H1 (cell line): Measurements from ENCODE around the gene ULK3. TPM values are rescaled to one million over a fixed set of nuclear protein-coding genes. Genes with fewer than 3 reads are reported as not detected.

Experiments
- CTCF ChIA-PET: fragments of 300-600 bp; sonication (Branson Sonifier 250); formaldehyde crosslinking; loops from one replicate; lab custom pipeline; 2021; ENCODE audit not compliant: partially characterized antibody; lab: Charles Lee
- POLR2A ChIA-PET: fragments of 300-600 bp; sonication (Branson Sonifier 250); formaldehyde crosslinking; loops from one replicate; lab custom pipeline; 2021; ENCODE audit warnings: inconsistent platforms; ENCODE audit not compliant: partially characterized antibody; lab: Charles Lee
- DNase-seq, 2 experiments: peaks; one replicate each; pipeline versions ENCODE4 v3.0.0 to v3.0.0-alpha.2; 2010 to 2022; ENCODE audit warnings: low spot score in 2 of 2, low read depth in 1 of 2, mixed read lengths in 1 of 2
- FAIRE-seq: peaks from 2 replicates; lab custom pipeline; 2011; peaks lifted over from hg19 to GRCh38; lab: Jason Lieb, UNC
- H2AFZ ChIP-seq: 2 replicates; pipeline ENCODE4 v1.8.1; 2012; ENCODE audit warnings: low read length, inconsistent platforms
- H2AK5ac ChIP-seq: 2 replicates; pipeline ENCODE4 v1.6.1; 2013; ENCODE audit warnings: low read depth, low read length
- H2BK120ac ChIP-seq: replicated peaks from 2 replicates; pipeline ENCODE3; 2013; ENCODE audit warnings: low read depth, low read length, inconsistent platforms
- H2BK12ac ChIP-seq: 2 replicates; pipeline ENCODE4 v1.6.1; 2013; ENCODE audit warnings: low read depth, low read length
- H2BK15ac ChIP-seq: 2 replicates; pipeline ENCODE4 v1.6.1; 2013; ENCODE audit warnings: low read length
- H2BK20ac ChIP-seq: 2 replicates; pipeline ENCODE4 v1.6.1; 2013; ENCODE audit warnings: low read length
- H2BK5ac ChIP-seq: 2 replicates; pipeline ENCODE4 v1.6.1; 2013; ENCODE audit warnings: low read depth, low read length
- H3K14ac ChIP-seq: 2 replicates; pipeline ENCODE4 v1.6.1; 2013; ENCODE audit warnings: inconsistent platforms; ENCODE audit not compliant: insufficient read length
- H3K18ac ChIP-seq: 2 replicates; pipeline ENCODE4 v1.6.1; 2013; ENCODE audit warnings: low read length; ENCODE audit errors: extremely low read depth
- H3K23ac ChIP-seq: 2 replicates; pipeline ENCODE4 v1.6.1; 2013; ENCODE audit warnings: inconsistent platforms; ENCODE audit not compliant: insufficient read length
- H3K23me2 ChIP-seq: 2 replicates; pipeline ENCODE4 v1.6.1; 2013; ENCODE audit warnings: low read depth, low read length
- H3K27ac ChIP-seq: 2 replicates; pipeline ENCODE4 v1.6.1; 2011; ENCODE audit warnings: low read depth, low read length, inconsistent platforms
- H3K27me3 ChIP-seq, 4 experiments: replicated peaks in 1 of 4; 1 replicate in 1 of 4; 2 replicates in 3 of 4; pipeline versions ENCODE4 v1.6.1 to v1.8.1; 2011 to 2013; ENCODE audit warnings: low read length in 3 of 4, mild to moderate bottlenecking in 3 of 4, inconsistent platforms in 2 of 4, mixed read lengths in 2 of 4, moderate library complexity in 1 of 4; ENCODE audit not compliant: control insufficient read depth in 3 of 4, insufficient read depth in 3 of 4; ENCODE audit errors: extremely low read depth in 1 of 4
- H3K36me3 ChIP-seq, 4 experiments: 2 replicates each; pipeline versions ENCODE4 v1.6.1 to v1.8.1; 2011 to 2013; ENCODE audit warnings: mild to moderate bottlenecking in 4 of 4, low read length in 3 of 4, moderate library complexity in 2 of 4, control low read depth in 1 of 4, inconsistent platforms in 1 of 4; ENCODE audit not compliant: insufficient read depth in 4 of 4, control insufficient read depth in 2 of 4
- H3K4ac ChIP-seq: replicated peaks from 2 replicates; pipeline ENCODE3; 2013; ENCODE audit warnings: low read length, low read depth, mixed read lengths, inconsistent platforms; ENCODE audit not compliant: insufficient read length
- H3K4me1 ChIP-seq, 4 experiments: replicated peaks in 1 of 4; 1 replicate in 1 of 4; 2 replicates in 3 of 4; pipeline versions ENCODE4 v1.6.1 to v1.8.1; 2011 to 2013; ENCODE audit warnings: low read length in 3 of 4, inconsistent platforms in 2 of 4, mixed read lengths in 1 of 4; ENCODE audit not compliant: insufficient read depth in 4 of 4, control insufficient read depth in 3 of 4
- H3K4me2 ChIP-seq, 2 experiments: 2 replicates each; pipeline versions ENCODE4 v1.6.1 to v1.8.1; 2011 to 2013; ENCODE audit warnings: low read depth in 2 of 2, low read length in 2 of 2, control low read depth in 1 of 2, inconsistent platforms in 1 of 2, mild to moderate bottlenecking in 1 of 2; ENCODE audit not compliant: insufficient read depth in 1 of 2
- H3K4me3 ChIP-seq, 4 experiments: fragments of 200-600, 300-600 bp in 1 of 4; sonication (generic), shearing (Covaris generic), sonication (Bioruptor Twin) in 1 of 4; 2 replicates each; pipeline versions ENCODE4 v1.5.1 to v1.8.1; 2011 to 2016; ENCODE audit warnings: low read length in 4 of 4, low read depth in 3 of 4, control low read depth in 2 of 4, inconsistent platforms in 2 of 4, mild to moderate bottlenecking in 2 of 4, mixed read lengths in 1 of 4, moderate library complexity in 1 of 4; ENCODE audit not compliant: insufficient read depth in 2 of 4; ENCODE audit errors: extremely low read depth in 1 of 4
- H3K56ac ChIP-seq: replicated peaks from 2 replicates; pipeline ENCODE3; 2013; ENCODE audit warnings: low read depth, mild to moderate bottlenecking, mixed read lengths, low read length, inconsistent platforms; ENCODE audit not compliant: insufficient read length
- H3K79me1 ChIP-seq: 2 replicates; pipeline ENCODE4 v1.6.1; 2013; ENCODE audit warnings: low read depth, low read length, control low read depth
- H3K79me2 ChIP-seq, 2 experiments: 2 replicates each; pipeline versions ENCODE4 v1.6.1 to v1.8.1; 2012 to 2013; ENCODE audit warnings: low read length in 2 of 2, mild to moderate bottlenecking in 2 of 2, inconsistent platforms in 1 of 2; ENCODE audit not compliant: insufficient read depth in 2 of 2, control insufficient read depth in 1 of 2
- H3K9ac ChIP-seq, 4 experiments: replicated peaks in 1 of 4; 1 replicate in 1 of 4; 2 replicates in 3 of 4; pipeline versions ENCODE4 v1.6.1 to v1.8.1; 2011 to 2013; ENCODE audit warnings: low read depth in 3 of 4, low read length in 3 of 4, control low read depth in 2 of 4, mild to moderate bottlenecking in 2 of 4, moderate library complexity in 2 of 4, inconsistent platforms in 1 of 4; ENCODE audit errors: extremely low read depth in 1 of 4
- H3K9me3 ChIP-seq, 2 experiments: 2 replicates each; pipeline versions ENCODE4 v1.6.1 to v1.8.1; 2012 to 2013; ENCODE audit warnings: mild to moderate bottlenecking in 2 of 2, moderate library complexity in 2 of 2, control low read depth in 1 of 2, inconsistent platforms in 1 of 2, low read depth in 1 of 2, low read length in 1 of 2, mixed read lengths in 1 of 2; ENCODE audit not compliant: insufficient read depth in 2 of 2
- H4K20me1 ChIP-seq, 2 experiments: replicated peaks in 1 of 2; 2 replicates each; pipeline versions ENCODE3 to v1.8.1; 2011 to 2013; ENCODE audit warnings: inconsistent platforms in 2 of 2, low read length in 2 of 2, mild to moderate bottlenecking in 1 of 2; ENCODE audit not compliant: insufficient read depth in 2 of 2, control insufficient read depth in 1 of 2
- H4K5ac ChIP-seq: 2 replicates; pipeline ENCODE4 v1.6.1; 2013; ENCODE audit warnings: low read length, low read depth, mixed read lengths, inconsistent platforms; ENCODE audit not compliant: insufficient read length
- H4K8ac ChIP-seq: 2 replicates; pipeline ENCODE4 v1.8.0; 2013; ENCODE audit warnings: mild to moderate bottlenecking, moderate library complexity, low read length, inconsistent platforms; ENCODE audit not compliant: insufficient read depth; ENCODE audit errors: extremely low read depth
- H4K91ac ChIP-seq: replicated peaks from 2 replicates; pipeline ENCODE3; 2013; ENCODE audit warnings: low read length, mixed read lengths, inconsistent platforms; ENCODE audit not compliant: insufficient read length
- CBX8 ChIP-seq: fragments of 300-800, 300-1000 bp; sonication (generic); IDR thresholded peaks from 2 replicates; pipeline ENCODE4 v1.7.1; 2016; ENCODE audit warnings: low read depth, low read length, borderline replicate concordance
- CTCF ChIP-seq, 3 experiments: IDR thresholded peaks; 1 replicate in 2 of 3; 2 replicates in 1 of 3; pipeline versions ENCODE4 v1.5.1 to v1.6.1; 2011; ENCODE audit warnings: low read length in 3 of 3, mild to moderate bottlenecking in 3 of 3, inconsistent platforms in 2 of 3, low read depth in 1 of 3, moderate library complexity in 1 of 3; ENCODE audit not compliant: insufficient read depth in 1 of 3; ENCODE audit errors: control extremely low read depth in 1 of 3
- KDM1A ChIP-seq: fragments of 200-600, 300-600 bp; sonication (generic); IDR thresholded peaks from 2 replicates; pipeline ENCODE4 v1.7.1; 2016; ENCODE audit warnings: mild to moderate bottlenecking, low read length, borderline replicate concordance
- RAD21 ChIP-seq, 2 experiments: IDR thresholded peaks in 1 of 2; conservative IDR thresholded peaks in 1 of 2; 2 replicates each; pipeline ENCODE4 v1.6.1; 2011; ENCODE audit warnings: low read depth in 2 of 2, low read length in 2 of 2, improper control_type of control experiment in 1 of 2, inconsistent platforms in 1 of 2, mild to moderate bottlenecking in 1 of 2, moderate library complexity in 1 of 2
- TEAD4 ChIP-seq: IDR thresholded peaks from 2 replicates; pipeline ENCODE4 v1.6.1; 2012; ENCODE audit warnings: low read depth, low read length, inconsistent platforms, mixed read lengths
- WGBS, 2 experiments: shearing (Covaris generic) in 1 of 2; methylation state at CpG; one replicate each; pipeline versions ENCODE4 v1.1.6 to v1.1.7; 2013 to 2015; ENCODE audit warnings: low lambda C conversion rate in 2 of 2, mixed read lengths in 2 of 2, inconsistent platforms in 1 of 2, low coverage in 1 of 2, missing lambda C conversion rate in 1 of 2; ENCODE audit not compliant: insufficient replicate concordance in 2 of 2, insufficient coverage in 1 of 2, insufficient read length in 1 of 2; ENCODE audit errors: extremely low coverage in 1 of 2, missing lambda C conversion rate in 1 of 2; 5-methylcytosine and 5-hydroxymethylcytosine counted together
- polyA plus RNA-seq, 7 experiments: library from polyadenylated mRNA; depleted of rRNA in 3 of 7; stranded (reverse) in 5 of 7; unstranded in 2 of 7; fragments of >200 nt in 5 of 7; fragments of 200-250 nt in 2 of 7; gene quantifications; 1 replicate in 5 of 7; 2 replicates in 1 of 7; 4 replicates in 1 of 7; pipeline versions ENCODE4 v1.2.1 to v1.2.3, GENCODE V29; 2011 to 2013; ENCODE audit warnings: missing spikeins in 2 of 7, mixed read lengths in 2 of 7
- total RNA-seq: library from RNA; stranded (reverse); fragmentation: NEBNext Ultra II Directional; extraction: Animal tissue kit (Norgen Biotek cat#: 25700); gene quantifications from 2 replicates; pipeline ENCODE4 v1.2.1, GENCODE V29; 2021

The ULK3 gene
- total and polyA plus RNA-seq, 2 of the 8 experiments (the other 6 are each of a cell fraction or from before 2014, with no cell fraction given) = 27.1 to 34.4 TPM

- Histone ChIP-seq H3K36me3 (no peaks in the 10 kb centered on the region), H3K18ac (0 out of 2 replicates have a peak overlapping the region, but pooled peaks have one; percentile 71), H2BK120ac (no peak overlapping the region), H3K56ac (no peak overlapping the region), H4K8ac (no peak overlapping the region), H3K4ac (no peak overlapping the region), H3K27me3 (no peaks in the 10 kb centered on the region), H2BK20ac (no peak overlapping the region), H3K9ac (no peak overlapping the region), H2AFZ (no peak overlapping the region), H3K4me1 (peaks cover 0 to 2% (median 1%) of the 10 kb centered on the region in 4 experiments; a peak in 2 of 7 replicates), H3K23me2 (no peaks in the 10 kb centered on the region), H3K4me2 (no peak overlapping the region), H2BK15ac (no peak overlapping the region), H3K23ac (no peak overlapping the region), H2AK5ac (no peak overlapping the region), H3K79me2 (no peaks in the 10 kb centered on the region), H3K14ac (no peak overlapping the region), H4K20me1 (no peaks in the 10 kb centered on the region), H3K4me3 (no peak overlapping the region), H4K91ac (no peak overlapping the region), H4K5ac (no peak overlapping the region), H3K27ac (no peak overlapping the region), H2BK5ac (0 out of 2 replicates have a peak overlapping the region, but pooled peaks have one; percentile 24), H3K9me3 (no peaks in the 10 kb centered on the region), H3K79me1 (no peaks in the 10 kb centered on the region), H2BK12ac (no peak overlapping the region)
- DNase-seq = no peak
- ChIA-PET POLR2A (interaction anchor here (0.6 to 2.8 kb wide), 7 partner anchors 9 to 179 kb away, joined by 3 to 10 read pairs (median 4); no protein-coding TSS in a partner anchor), CTCF (interaction anchor here (0.7 to 10.2 kb wide), 20 partner anchors 9 to 335 kb away, joined by 3 to 113 read pairs (median 6); partner anchors contain the start of gene CPLX3)
- peak; percentile 57 to 67 (median 63) for TF ChIP-seq CTCF (IDR thresholded peaks at IDR 0.05; ENCODE audit: control extremely low read depth in 1 of 3, insufficient read depth in 1 of 3, low read depth in 1 of 3, low read length in 3 of 3)
- TF ChIP-seq CBX8 = no peak
- TF ChIP-seq RAD21 (IDR thresholded peaks at IDR 0.05 in 1 of 2, conservative IDR thresholded peaks at IDR 0.05 in 1 of 2; ENCODE audit: low read depth in 2 of 2, low read length in 2 of 2) = peak; percentile 34 to 53
- TF ChIP-seq TEAD4 = 0 out of 2 replicates have a peak, but pooled peaks have one; percentile 20
- TF ChIP-seq KDM1A = peak; percentile 80; the same call in 1 of the 2 replicates
- FAIRE-seq = peak; percentile 52
- 66% methylated on average over 4 of the region's 4 CpGs; no CpG with 5 or more reads in 1 of the 2 experiments for WGBS, 2 experiments
Observed at GRCh38 chr15:74808840-74809229, 34.1 kb downstream of the ULK3 start.
